MM.1S (cell line): Measurements from ENCODE around the gene PLAAT5.
"Not testable (repeated sequence)": the region's sequence is repeated elsewhere in the genome, so short reads cannot be mapped to it uniquely, and the experiment has no call there.

Experiments
- DNase-seq: peaks from one replicate; pipeline ENCODE4 v3.0.0-alpha.2; 2015
- H2AFZ ChIP-seq: fragments of 300-600 bp; sonication (generic); 2 replicates; pipeline ENCODE4 v1.6.0; 2016; ENCODE audit warnings: antibody characterized with exemption, low read length
- H3F3A ChIP-seq: fragments of 300-600 bp; sonication (generic); 2 replicates; pipeline ENCODE4 v1.6.1; 2016; ENCODE audit warnings: mild to moderate bottlenecking, antibody characterized with exemption, low read length, moderate library complexity, mixed read lengths; ENCODE audit not compliant: insufficient read depth
- H3K27ac ChIP-seq: fragments of 300-600 bp; sonication (generic); 2 replicates; pipeline ENCODE4 v1.5.1; 2016; ENCODE audit warnings: mild to moderate bottlenecking, low read length
- H3K27me3 ChIP-seq: fragments of 300-600 bp; sonication (generic); replicated peaks from 2 replicates; pipeline ENCODE4 v1.6.0; 2016; ENCODE audit warnings: low read length; ENCODE audit not compliant: insufficient read depth
- H3K36me3 ChIP-seq: fragments of 300-600 bp; sonication (generic); replicated peaks from 2 replicates; pipeline ENCODE4 v1.6.1; 2016; ENCODE audit warnings: mild to moderate bottlenecking, low read length, mixed read lengths; ENCODE audit not compliant: insufficient read depth
- H3K4me1 ChIP-seq: fragments of 300-600 bp; sonication (generic); 2 replicates; pipeline ENCODE4 v1.6.1; 2016; ENCODE audit warnings: low read length, mixed read lengths
- H3K4me2 ChIP-seq: fragments of 300-600 bp; sonication (generic); 2 replicates; pipeline ENCODE4 v1.6.0; 2016; ENCODE audit warnings: low read depth, low read length
- H3K4me3 ChIP-seq: fragments of 300-600 bp; sonication (generic); 2 replicates; pipeline ENCODE4 v1.5.1; 2016; ENCODE audit warnings: low read length, mixed read lengths
- H3K79me2 ChIP-seq: fragments of 300-600 bp; sonication (generic); 2 replicates; pipeline ENCODE4 v1.6.1; 2016; ENCODE audit warnings: mixed run types, low read length, mixed read lengths
- H3K9ac ChIP-seq: fragments of 300-600 bp; sonication (generic); 2 replicates; pipeline ENCODE4 v1.6.1; 2016; ENCODE audit warnings: low read length, mixed read lengths
- H3K9me2 ChIP-seq: fragments of 300-600 bp; sonication (generic); replicated peaks from 2 replicates; pipeline ENCODE4 v1.6.1; 2016; ENCODE audit warnings: mild to moderate bottlenecking, low read length, mixed read lengths; ENCODE audit not compliant: insufficient read depth
- H3K9me3 ChIP-seq: fragments of 300-600 bp; sonication (generic); replicated peaks from 2 replicates; pipeline ENCODE4 v1.6.1; 2016; ENCODE audit warnings: mild to moderate bottlenecking, low read length, mixed read lengths; ENCODE audit not compliant: insufficient read depth
- H4K20me1 ChIP-seq: fragments of 300-600 bp; sonication (generic); 2 replicates; pipeline ENCODE4 v1.6.1; 2016; ENCODE audit warnings: mild to moderate bottlenecking, low read length, moderate library complexity, mixed read lengths; ENCODE audit not compliant: insufficient read depth
- CTCF ChIP-seq: fragments of 300-600 bp; sonication (generic); IDR thresholded peaks from 2 replicates; pipeline ENCODE4 v1.5.1; 2016; ENCODE audit warnings: antibody characterized with exemption, low read length, mixed read lengths
- EZH2 ChIP-seq: fragments of 300-600 bp; sonication (generic); optimal IDR thresholded peaks from 2 replicates; pipeline ENCODE3; 2017; ENCODE audit warnings: low read depth, mild to moderate bottlenecking, antibody characterized with exemption, low read length, mixed read lengths
- EZH2phosphoT487 ChIP-seq: fragments of 300-600 bp; sonication (generic); IDR thresholded peaks from 2 replicates; pipeline ENCODE4 v1.6.1; 2018; ENCODE audit warnings: antibody characterized with exemption, low read length

Gene PLAAT5

GRCh38 chr11:63532799-63533475 is 42.0 kb upstream of the PLAAT5 start:
- no peak overlapping the region for H3K9ac ChIP-seq
- peaks cover 29% of the 10 kb centered on the region for H3K4me1 ChIP-seq
- H3K4me2 ChIP-seq, result no peak overlapping the region

GRCh38 chr11:63532117-63532516 is 41.1 kb upstream of the PLAAT5 start:
- TF ChIP-seq CTCF (no peak), EZH2 (no peak), EZH2phosphoT487 (no peak)
- H3K27me3 ChIP-seq, result no peaks in the 10 kb centered on the region
- H3K79me2 ChIP-seq, result no peaks in the 10 kb centered on the region
- H3K9me2 ChIP-seq, result no peaks in the 10 kb centered on the region
- peaks cover 24% of the 10 kb centered on the region for H3K4me1 ChIP-seq
- H3K4me3 ChIP-seq, result no peak overlapping the region
- no peak for DNase-seq
- no peak overlapping the region for H3K4me2 ChIP-seq
- no peaks in the 10 kb centered on the region for H3K9me3 ChIP-seq
- H2AFZ ChIP-seq, result no peak overlapping the region
- H3K9ac ChIP-seq, result no peak overlapping the region
- no peaks in the 10 kb centered on the region for H3K36me3 ChIP-seq
- H3K27ac ChIP-seq, result no peak overlapping the region
- H3F3A ChIP-seq, result peaks cover 29% of the 10 kb centered on the region
- H4K20me1 ChIP-seq, result no peaks in the 10 kb centered on the region

More at GRCh38 chr11:63532799-63533475, 42.0 kb upstream of the PLAAT5 start:
- Histone ChIP-seq H3K27ac (no peak overlapping the region), H3K36me3 (no peaks in the 10 kb centered on the region), H2AFZ (no peak overlapping the region), H3K79me2 (no peaks in the 10 kb centered on the region), H3K27me3 (no peaks in the 10 kb centered on the region), H3F3A (peaks cover 30% of the 10 kb centered on the region), H3K9me2 (no peaks in the 10 kb centered on the region), H3K9me3 (no peaks in the 10 kb centered on the region), H3K4me3 (no peak overlapping the region), H4K20me1 (no peaks in the 10 kb centered on the region)
- no peak for TF ChIP-seq EZH2
- TF ChIP-seq CTCF, result no peak
- no peak for TF ChIP-seq EZH2phosphoT487
- no peak for DNase-seq

GRCh38 chr11:63531074-63531792 is 40.3 kb upstream of the PLAAT5 start:
- H3K27ac ChIP-seq, H3K36me3 ChIP-seq, H3K9me3 ChIP-seq, H2AFZ ChIP-seq, H3K9ac ChIP-seq, H4K20me1 ChIP-seq, H3K79me2 ChIP-seq, H3K9me2 ChIP-seq, H3K4me3 ChIP-seq, H3K27me3 ChIP-seq, H3K4me2 ChIP-seq: not testable (repeated sequence)
- peak; percentile 84 for DNase-seq
- H3F3A ChIP-seq, result peaks cover 25% of the 10 kb centered on the region
- H3K4me1 ChIP-seq, result peaks cover 19% of the 10 kb centered on the region

GRCh38 chr11:63530021-63530420 is 39.1 kb upstream of the PLAAT5 start:
- Histone ChIP-seq H3K27me3 (no peaks in the 10 kb centered on the region), H3K4me2 (no peak overlapping the region), H3K79me2 (no peaks in the 10 kb centered on the region), H4K20me1 (no peaks in the 10 kb centered on the region), H3K4me1 (peaks cover 8% of the 10 kb centered on the region), H2AFZ (no peak overlapping the region), H3K9ac (no peak overlapping the region), H3K36me3 (no peaks in the 10 kb centered on the region), H3K27ac (no peak overlapping the region), H3K9me3 (no peaks in the 10 kb centered on the region), H3K9me2 (no peaks in the 10 kb centered on the region), H3F3A (peaks cover 13% of the 10 kb centered on the region), H3K4me3 (no peak overlapping the region)
- DNase-seq, result no peak
- TF ChIP-seq EZH2phosphoT487, result no peak
- TF ChIP-seq EZH2, result no peak
- TF ChIP-seq CTCF, result no peak

- not testable (repeated sequence) for H3F3A ChIP-seq, H3K27ac ChIP-seq, H3K9me3 ChIP-seq, H3K27me3 ChIP-seq, H3K79me2 ChIP-seq, H2AFZ ChIP-seq, H3K4me3 ChIP-seq, H4K20me1 ChIP-seq, H3K4me1 ChIP-seq, H3K36me3 ChIP-seq, H3K9me2 ChIP-seq, H3K4me2 ChIP-seq, H3K9ac ChIP-seq, DNase-seq
Observed at GRCh38 chr11:63529373-63529772, 38.4 kb upstream of the PLAAT5 start.
